ENCODE measurements around the gene AP2A2.

AP2A2 gene

DNA sequence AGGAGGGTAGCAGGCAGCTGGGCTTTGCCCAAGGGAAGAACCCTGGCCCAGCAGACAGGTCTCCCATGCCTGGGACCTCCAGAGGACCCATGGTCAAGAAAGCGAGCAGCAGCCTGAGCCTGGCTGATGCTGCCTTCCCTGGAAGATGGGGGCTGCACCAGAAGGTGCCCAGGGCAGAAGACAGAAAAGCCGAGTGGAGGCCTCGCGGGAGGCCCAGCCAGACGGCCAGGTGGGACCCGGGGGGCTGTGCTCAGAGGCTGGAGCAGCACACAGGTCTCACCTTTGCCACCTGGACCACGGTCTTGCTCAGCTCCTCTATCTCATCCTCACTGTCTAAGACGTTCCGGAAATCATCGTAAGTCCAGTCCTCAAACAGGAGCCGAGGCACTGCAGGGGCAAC is 25.9 kb upstream of the AP2A2 start:
- no peak for DNase-seq

DNA sequence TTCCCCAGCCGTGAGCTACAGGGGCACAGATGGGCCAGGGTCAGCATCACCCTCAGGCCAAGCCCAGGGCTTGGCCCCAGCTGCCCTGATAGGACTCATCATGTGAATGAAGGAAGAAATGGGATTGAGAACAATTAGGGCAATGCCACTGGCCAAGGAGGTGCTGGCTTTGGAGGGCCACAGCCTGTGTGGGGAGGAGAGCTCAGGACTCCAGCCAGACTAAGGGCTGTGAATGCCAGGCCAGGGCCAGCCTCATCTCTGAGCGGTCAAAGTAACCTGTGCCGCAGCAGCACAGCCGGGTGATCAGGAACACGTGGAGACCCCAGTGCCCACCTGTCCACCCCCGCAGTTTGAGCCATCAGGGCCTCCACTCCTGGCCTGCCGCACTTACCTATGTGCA is 25.1 kb upstream of the AP2A2 start:
- no peak for DNase-seq

GRCh38 chr11:901452-902061 is 24.1 kb upstream of the AP2A2 start:
- DNase-seq, result no peak

- DNase-seq, result no peak
These were observed 21.3 kb upstream of the AP2A2 start for GRCh38 chr11:904380-904779.

GRCh38 chr11:905952-906351 is 19.7 kb upstream of the AP2A2 start:
- no peak for DNase-seq

DNA sequence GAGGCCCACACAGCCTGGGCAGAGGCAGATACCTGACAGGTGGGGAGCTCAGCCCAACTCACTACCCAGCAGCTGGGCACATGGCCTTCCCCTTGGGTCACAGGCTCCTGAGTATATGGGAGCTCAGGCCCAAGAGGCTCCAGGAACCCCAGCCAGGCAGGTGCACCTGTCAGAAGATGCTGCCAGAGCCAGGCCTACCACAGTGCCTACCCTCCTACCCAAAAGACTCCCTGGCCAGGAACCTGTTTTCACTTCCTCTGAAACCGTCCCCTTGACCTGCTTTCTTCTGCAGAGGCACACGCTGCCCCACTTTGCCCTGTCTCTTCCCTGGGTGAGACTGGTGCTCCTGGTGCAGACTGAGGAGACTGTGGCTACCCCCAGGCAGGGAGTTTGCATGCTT is 18.0 kb upstream of the AP2A2 start:
- DNase-seq, result no peak

GRCh38 chr11:908273-908672 is 17.4 kb upstream of the AP2A2 start:
- no peak for DNase-seq

GRCh38 chr11:909406-909805 is 16.3 kb upstream of the AP2A2 start:
- DNase-seq, result no peak

GRCh38 chr11:910044-910588 is 15.6 kb upstream of the AP2A2 start:
- no peak for DNase-seq

GRCh38 chr11:910589-911030 is 15.1 kb upstream of the AP2A2 start, which contains the start of gene CHID1:
CHID1 (minus strand) TSS chr11:910810; CDS start chr11:904816, 5,994 bp downstream.
- peak; percentile 99 for DNase-seq

DNA sequence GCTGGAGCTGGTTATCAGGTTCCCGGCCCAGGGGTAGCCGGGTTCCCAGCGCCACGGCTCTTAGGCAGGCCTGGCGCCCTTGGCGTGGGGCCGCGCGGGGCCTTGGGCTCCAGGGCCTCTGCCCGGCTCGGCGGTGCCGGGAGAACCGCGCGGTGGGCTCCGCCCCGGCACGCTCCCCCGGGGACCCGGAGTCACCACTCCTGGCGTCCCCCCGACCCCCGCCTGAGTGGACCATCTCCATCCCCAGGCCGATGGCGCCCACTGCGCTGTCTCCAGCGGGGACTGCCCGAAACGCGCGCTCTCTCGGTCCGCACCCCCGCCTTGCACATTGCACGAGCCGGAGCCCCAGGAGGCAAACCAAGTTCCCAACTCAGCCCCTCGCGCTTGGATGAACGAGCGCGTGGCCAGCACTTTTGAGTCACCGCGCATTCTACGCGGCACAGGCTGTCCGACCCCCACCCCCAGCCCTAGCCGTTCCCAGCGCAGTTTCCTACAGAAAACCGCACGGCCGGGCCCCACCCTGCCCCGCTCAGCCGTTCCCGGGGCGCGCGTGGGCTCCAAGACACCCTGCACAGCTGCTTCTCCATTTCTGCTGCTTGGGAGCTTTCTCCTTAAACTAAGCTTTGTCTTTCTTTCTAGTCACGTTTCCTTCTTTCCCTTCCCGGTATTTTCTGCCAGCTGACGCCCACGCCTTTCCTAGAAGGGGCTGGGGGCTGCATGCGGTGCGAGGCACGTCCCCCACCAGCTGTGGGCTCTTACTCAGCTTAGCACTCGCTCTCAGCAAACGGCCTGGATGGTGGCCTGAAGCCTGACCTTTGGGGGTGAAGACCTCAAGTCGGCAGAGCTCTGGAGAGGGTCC is 14.4 kb upstream of the AP2A2 start:
- DNase-seq, result no peak

- DNase-seq, result no peak
These were observed 13.8 kb upstream of the AP2A2 start for GRCh38 chr11:911890-912219.

DNA sequence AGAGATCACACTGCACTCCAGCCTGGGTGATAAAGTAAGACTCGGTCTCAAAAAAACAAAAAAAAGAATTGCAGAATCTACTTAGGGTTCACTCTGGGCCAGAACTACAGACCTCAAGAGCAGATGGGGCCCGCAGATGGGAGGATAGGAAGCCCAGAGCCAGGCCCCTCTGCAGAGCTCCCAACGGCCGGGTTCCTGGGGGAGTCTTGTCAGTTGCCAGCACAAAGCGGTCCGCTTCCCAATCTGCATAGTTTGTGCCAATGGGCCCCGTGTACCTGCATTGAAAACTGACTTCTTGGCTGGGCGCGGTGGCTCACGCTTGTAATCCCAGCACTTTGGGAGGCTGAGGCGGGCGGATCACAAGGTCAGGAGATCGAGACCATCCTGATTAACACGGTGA is 13.4 kb upstream of the AP2A2 start:
- no peak for DNase-seq

DNA sequence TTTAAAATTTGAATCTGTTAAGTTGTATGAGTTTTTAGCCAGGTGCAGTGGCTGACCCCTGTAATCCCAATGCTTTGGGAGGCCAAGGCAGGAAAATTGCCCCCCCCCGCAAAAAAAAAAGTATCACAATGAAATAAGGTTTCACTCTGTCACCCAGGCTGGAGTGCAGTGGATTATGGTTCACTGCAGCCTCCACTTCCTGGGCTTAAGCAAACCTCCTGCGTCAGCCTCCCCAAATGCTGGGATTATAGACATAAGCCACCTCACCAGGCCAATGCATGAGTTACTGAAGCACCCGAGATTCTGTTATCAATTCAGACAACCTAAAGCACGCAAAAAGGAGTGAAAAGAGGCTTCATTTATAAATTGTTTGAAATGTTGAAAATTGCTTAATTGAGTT is 12.6 kb upstream of the AP2A2 start:
- DNase-seq, result no peak

- no peak for DNase-seq
These were observed 11.5 kb upstream of the AP2A2 start for GRCh38 chr11:914204-914603.

DNA sequence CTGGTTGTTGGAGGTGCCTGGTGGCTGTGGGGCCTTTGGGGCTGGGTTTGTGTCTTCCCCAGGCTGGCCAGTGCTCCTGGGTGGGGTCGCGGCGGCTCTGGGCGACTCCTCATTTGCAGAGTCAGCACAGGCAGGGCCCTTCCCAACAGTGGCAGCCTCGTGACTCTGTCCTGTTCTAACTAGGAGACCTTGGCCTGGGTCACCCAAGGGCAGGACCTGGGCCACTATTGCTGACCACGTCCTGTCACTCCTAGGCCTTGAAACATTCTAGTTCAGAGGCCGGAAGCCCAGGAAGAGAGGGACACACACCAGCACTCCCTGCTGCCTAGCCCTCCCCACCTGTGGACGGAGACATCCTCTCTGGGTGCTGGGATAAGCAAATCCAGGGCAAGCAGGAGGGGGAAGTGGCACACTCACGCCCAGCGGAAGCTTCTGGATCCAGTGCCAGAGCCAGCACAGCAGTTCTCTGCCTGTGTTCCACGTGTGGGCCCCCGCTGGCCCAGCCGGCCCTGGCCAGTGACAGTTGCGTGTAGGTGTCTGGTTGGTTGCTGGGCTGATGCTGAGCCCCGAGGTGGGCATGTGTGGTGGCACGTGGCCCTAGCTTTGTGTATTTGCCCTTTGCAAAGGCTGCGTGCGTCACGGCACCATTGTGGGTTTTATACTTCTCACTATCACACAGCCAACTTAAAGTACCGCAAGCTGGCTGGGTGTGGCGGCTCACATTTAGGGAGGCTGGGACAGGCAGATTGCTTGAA is 10.7 kb upstream of the AP2A2 start:
- DNase-seq, result no peak

DNA sequence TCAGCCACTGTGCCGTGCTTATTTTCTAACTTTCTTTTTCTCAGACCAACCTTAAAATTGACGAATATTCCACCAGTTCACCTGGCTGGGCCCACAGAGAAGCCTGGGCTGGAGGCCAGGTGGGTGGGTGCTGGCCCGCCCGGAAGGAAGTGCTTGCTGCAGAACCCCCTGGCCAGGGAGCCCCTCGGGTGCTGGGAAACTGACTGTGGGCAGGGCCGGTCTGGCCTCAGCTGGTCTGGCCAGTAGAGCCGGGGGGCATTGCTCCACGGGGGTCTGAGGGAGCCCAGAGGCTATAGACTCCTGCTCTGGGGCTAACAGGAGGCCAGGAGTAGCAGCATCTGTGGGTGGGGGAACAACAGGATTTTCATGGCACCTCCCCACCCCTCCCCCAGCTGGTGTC is 8.2 kb upstream of the AP2A2 start:
- no peak for DNase-seq

DNA sequence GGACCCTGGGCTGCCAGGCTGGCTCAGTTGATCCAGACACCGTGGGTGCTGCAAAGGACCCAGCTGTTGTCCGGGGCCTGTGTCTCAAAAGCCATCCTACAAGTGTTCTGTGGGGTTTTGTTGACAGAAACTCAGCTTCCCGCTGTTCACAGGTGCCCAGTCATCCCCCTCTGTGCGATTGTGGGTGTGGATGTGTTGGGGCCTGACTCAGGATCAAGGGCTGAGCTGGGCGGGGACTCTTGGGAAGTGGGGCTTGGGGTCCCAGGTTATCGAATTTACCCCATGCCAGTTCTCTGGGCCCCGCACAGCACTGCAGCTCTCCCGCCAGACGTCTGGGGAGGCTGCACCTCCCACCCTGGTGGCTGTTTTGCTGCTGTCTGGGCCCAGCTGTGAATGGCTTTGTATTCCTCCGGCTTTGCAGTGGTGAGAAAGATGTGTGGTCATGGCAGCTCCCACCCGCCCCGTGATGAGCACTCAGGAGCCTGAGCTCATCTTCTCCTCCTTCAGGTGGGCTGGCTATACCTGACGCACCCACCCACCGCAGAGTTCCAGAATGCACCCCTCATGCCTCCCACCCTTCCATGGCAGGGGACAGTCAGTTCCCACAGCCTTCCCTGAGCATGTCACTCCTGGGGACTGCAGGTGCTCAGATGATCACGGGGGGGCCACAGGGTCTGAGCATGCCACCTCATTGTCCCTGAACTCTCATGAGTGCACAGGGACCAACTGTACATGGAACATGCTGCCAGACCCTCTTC is 3.6 kb upstream of the AP2A2 start:
- no peak for DNase-seq

- no peak for DNase-seq
These were observed 1.8 kb upstream of the AP2A2 start for GRCh38 chr11:923691-924405.

GRCh38 chr11:924406-925157 is 1.1 kb upstream of the AP2A2 start:
- DNase-seq, result no peak

- no peak for DNase-seq
These were observed 543 bp upstream of the AP2A2 start for GRCh38 chr11:925158-925495.

All from 8988T (cell line).